Measurements from ENCODE around the gene NFIA.

DNA sequence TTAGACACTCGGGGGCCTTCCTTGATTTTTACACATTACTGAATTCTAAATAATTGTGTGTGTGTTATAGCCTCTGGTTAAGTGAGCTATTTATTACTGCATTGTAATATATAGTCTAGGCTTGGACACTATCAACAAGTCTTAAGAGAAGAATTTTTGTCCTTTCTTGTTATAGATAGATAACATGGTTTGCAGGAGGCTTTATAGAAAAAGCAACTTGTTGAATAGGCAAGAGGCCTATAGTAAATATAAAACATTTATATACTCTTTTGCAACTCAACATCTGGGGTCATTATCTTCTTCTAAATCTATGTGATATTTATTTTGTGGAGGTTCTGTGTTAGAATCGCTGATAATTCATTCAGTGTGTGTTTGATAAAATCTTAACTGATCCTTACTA, 293.8 kb downstream of the NFIA start:
- TF ChIP-seq EZH2 (IDR thresholded peaks at IDR 0.05; ENCODE audit: borderline replicate concordance, low read depth, low read length, poor library complexity, severe bottlenecking), result no peak
- TF ChIP-seq, protein P1, sequence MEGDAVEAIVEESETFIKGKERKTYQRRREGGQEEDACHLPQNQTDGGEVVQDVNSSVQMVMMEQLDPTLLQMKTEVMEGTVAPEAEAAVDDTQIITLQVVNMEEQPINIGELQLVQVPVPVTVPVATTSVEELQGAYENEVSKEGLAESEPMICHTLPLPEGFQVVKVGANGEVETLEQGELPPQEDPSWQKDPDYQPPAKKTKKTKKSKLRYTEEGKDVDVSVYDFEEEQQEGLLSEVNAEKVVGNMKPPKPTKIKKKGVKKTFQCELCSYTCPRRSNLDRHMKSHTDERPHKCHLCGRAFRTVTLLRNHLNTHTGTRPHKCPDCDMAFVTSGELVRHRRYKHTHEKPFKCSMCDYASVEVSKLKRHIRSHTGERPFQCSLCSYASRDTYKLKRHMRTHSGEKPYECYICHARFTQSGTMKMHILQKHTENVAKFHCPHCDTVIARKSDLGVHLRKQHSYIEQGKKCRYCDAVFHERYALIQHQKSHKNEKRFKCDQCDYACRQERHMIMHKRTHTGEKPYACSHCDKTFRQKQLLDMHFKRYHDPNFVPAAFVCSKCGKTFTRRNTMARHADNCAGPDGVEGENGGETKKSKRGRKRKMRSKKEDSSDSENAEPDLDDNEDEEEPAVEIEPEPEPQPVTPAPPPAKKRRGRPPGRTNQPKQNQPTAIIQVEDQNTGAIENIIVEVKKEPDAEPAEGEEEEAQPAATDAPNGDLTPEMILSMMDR (conservative IDR thresholded peaks at IDR 0.05; ENCODE audit: low read depth, low read length), result no peak
